CD14-positive monocyte (primary cell): Measurements from ENCODE around the gene BRAF. TPM values are rescaled to one million over a fixed set of nuclear protein-coding genes. Genes with fewer than 3 reads are reported as not detected.

Experiments used
- DNase-seq, 3 donors: peaks; one replicate each; pipeline ENCODE4 v3.0.0-alpha.2; 2011 to 2022
- H2AFZ ChIP-seq: 2 replicates; pipeline ENCODE4 v1.6.0; 2012; ENCODE audit warnings: mild to moderate bottlenecking, low read depth, low read length, inconsistent platforms; ENCODE audit not compliant: insufficient read depth, poor library complexity, severe bottlenecking
- H3K27ac ChIP-seq, 2 donors: 1 replicate in 1 of 2; 2 replicates in 1 of 2; pipeline ENCODE4 v1.5.1; 2012 to 2013; ENCODE audit warnings: low read length in 2 of 2, control low read depth in 1 of 2, inconsistent platforms in 1 of 2, low read depth in 1 of 2, mild to moderate bottlenecking in 1 of 2
- H3K27me3 ChIP-seq, 2 donors: one replicate each; pipeline versions ENCODE4 v1.6.0 to v1.6.1; 2011 to 2013; ENCODE audit warnings: low read length in 2 of 2; ENCODE audit not compliant: control insufficient read depth in 2 of 2, insufficient read depth in 2 of 2
- H3K36me3 ChIP-seq, 2 donors: replicated peaks in 1 of 2; 1 replicate in 1 of 2; 2 replicates in 1 of 2; pipeline versions ENCODE4 v1.5.1 to v1.6.1; 2012 to 2013; ENCODE audit warnings: low read length in 2 of 2, control low read depth in 1 of 2, inconsistent platforms in 1 of 2, mild to moderate bottlenecking in 1 of 2; ENCODE audit not compliant: insufficient read depth in 2 of 2, control insufficient read depth in 1 of 2
- H3K4me1 ChIP-seq, 2 donors: 1 replicate in 1 of 2; 2 replicates in 1 of 2; pipeline versions ENCODE4 v1.5.1 to v1.6.1; 2012 to 2013; ENCODE audit warnings: low read length in 2 of 2, control low read depth in 1 of 2, inconsistent platforms in 1 of 2, mild to moderate bottlenecking in 1 of 2, moderate library complexity in 1 of 2; ENCODE audit not compliant: insufficient read depth in 2 of 2, control insufficient read depth in 1 of 2
- H3K4me2 ChIP-seq: replicated peaks from 2 replicates; pipeline ENCODE3; 2012; ENCODE audit warnings: low read length, moderate library complexity, mild to moderate bottlenecking; ENCODE audit not compliant: poor library complexity, severe bottlenecking; ENCODE audit errors: extremely low read depth
- H3K4me3 ChIP-seq, 3 experiments: fragments of 200-600 bp in 1 of 3; sonication (generic) in 1 of 3; replicated peaks in 1 of 3; 1 replicate in 2 of 3; 2 replicates in 1 of 3; pipeline ENCODE4 v1.5.1; 2011 to 2013; ENCODE audit warnings: low read length in 3 of 3, mild to moderate bottlenecking in 3 of 3, control low read depth in 2 of 3, low read depth in 2 of 3, inconsistent platforms in 1 of 3, moderate library complexity in 1 of 3
- H3K79me2 ChIP-seq: 2 replicates; pipeline ENCODE4 v1.6.0; 2012; ENCODE audit warnings: mild to moderate bottlenecking, control low read depth, inconsistent platforms, low read length, moderate library complexity; ENCODE audit not compliant: insufficient read depth
- H3K9ac ChIP-seq: 2 replicates; pipeline ENCODE4 v1.6.0; 2017; ENCODE audit warnings: low read length, mild to moderate bottlenecking; ENCODE audit not compliant: insufficient read depth, poor library complexity, severe bottlenecking
- H3K9me3 ChIP-seq, 2 donors: replicated peaks in 1 of 2; 1 replicate in 1 of 2; 2 replicates in 1 of 2; pipeline versions ENCODE4 v1.5.1 to v1.6.1; 2012 to 2013; ENCODE audit warnings: low read length in 2 of 2, control low read depth in 1 of 2; ENCODE audit not compliant: control insufficient read depth in 1 of 2, insufficient read depth in 1 of 2
- H4K20me1 ChIP-seq: 2 replicates; pipeline ENCODE4 v1.6.0; 2012; ENCODE audit warnings: mild to moderate bottlenecking, low read length, control low read depth, moderate library complexity; ENCODE audit not compliant: insufficient read depth
- H3K27ac Mint-ChIP-seq, 7 donors: one replicate each; pipeline ENCODE4 v1.8.0; 2020; ENCODE audit warnings: mild to moderate bottlenecking in 7 of 7, mixed read lengths in 7 of 7, moderate library complexity in 6 of 7, inconsistent platforms in 2 of 7
- H3K27me3 Mint-ChIP-seq, 3 donors: one replicate each; pipeline ENCODE4 v1.8.0; 2021 to 2022; ENCODE audit warnings: low read depth in 3 of 3, mild to moderate bottlenecking in 3 of 3, mixed read lengths in 3 of 3, moderate library complexity in 3 of 3, inconsistent platforms in 1 of 3
- H3K36me3 Mint-ChIP-seq, 2 donors: one replicate each; pipeline ENCODE4 v1.8.0; 2020; ENCODE audit warnings: mixed read lengths in 2 of 2, inconsistent platforms in 1 of 2, mild to moderate bottlenecking in 1 of 2
- H3K4me1 Mint-ChIP-seq: one replicate; pipeline ENCODE4 v1.8.0; 2020; ENCODE audit warnings: mild to moderate bottlenecking, mixed read lengths
- H3K4me3 Mint-ChIP-seq, 2 donors: one replicate each; pipeline ENCODE4 v1.8.0; 2020; ENCODE audit warnings: mild to moderate bottlenecking in 2 of 2, mixed read lengths in 2 of 2, moderate library complexity in 1 of 2
- H3K9me3 Mint-ChIP-seq, 7 donors: one replicate each; pipeline ENCODE4 v1.8.0; 2020 to 2022; ENCODE audit warnings: mixed read lengths in 7 of 7, mild to moderate bottlenecking in 6 of 7, moderate library complexity in 6 of 7, inconsistent platforms in 2 of 7
- WGBS: methylation state at CpG from one replicate; pipeline ENCODE4 v1.1.5; 2013; ENCODE audit warnings: missing lambda C conversion rate; ENCODE audit not compliant: insufficient coverage; 5-methylcytosine and 5-hydroxymethylcytosine counted together
- intact Hi-C, 2 donors: fragments of 100-400 bp; cut with micrococcal nuclease; formaldehyde crosslinking; loops; one replicate each; pipeline versions ENCODE4 v1.15.0 to v1.15.1; 2023
- polyA minus RNA-seq: library from RNA; depleted of rRNA, polyadenylated mRNA; stranded (reverse); fragments of >200 nt; gene quantifications from 2 replicates; pipeline ENCODE4 v1.2.3, GENCODE V29; 2012
- polyA plus RNA-seq, 3 donors: library from polyadenylated mRNA; depleted of rRNA in 1 of 3; unstranded in 2 of 3; stranded (reverse) in 1 of 3; fragments of 300-500 nt in 2 of 3; fragments of >200 nt in 1 of 3; fragmentation: Illumina TruSeq in 2 of 3; gene quantifications; 1 replicate in 2 of 3; 2 replicates in 1 of 3; pipeline ENCODE4 v1.2.3, GENCODE V29; 2012 to 2021
- total RNA-seq, 12 experiments: library from RNA in 1 of 12; stranded (reverse) in 1 of 12; fragments of 120-200 nt in 1 of 12; gene quantifications; one replicate each; pipeline ENCODE4 v1.2.4 and lab custom pipeline; 2013 to 2026; ENCODE audit warnings: mixed read lengths in 6 of 12, inconsistent platforms in 1 of 12
- TF ChIP-seq, protein P1 (sequence below): fragments of 200-600 bp; IDR thresholded peaks from one replicate; pipeline ENCODE4 v1.8.0; 2022; ENCODE audit warnings: antibody characterized with exemption, mild to moderate bottlenecking

Gene BRAF
- 23.0 TPM for total RNA-seq (2013)
- polyA plus RNA-seq (10 to 100 TPM in 1 of 3 donors, 1 to 10 TPM in 2; 3.8 to 10.0 (median 5.6) TPM), polyA minus RNA-seq (17.3 and 26.3 TPM in 2 replicates), total RNA-seq (lab: John Stamatoyannopoulos, UW) (114 to 276 (median 172) reads per million in 11 experiments)

DNA sequence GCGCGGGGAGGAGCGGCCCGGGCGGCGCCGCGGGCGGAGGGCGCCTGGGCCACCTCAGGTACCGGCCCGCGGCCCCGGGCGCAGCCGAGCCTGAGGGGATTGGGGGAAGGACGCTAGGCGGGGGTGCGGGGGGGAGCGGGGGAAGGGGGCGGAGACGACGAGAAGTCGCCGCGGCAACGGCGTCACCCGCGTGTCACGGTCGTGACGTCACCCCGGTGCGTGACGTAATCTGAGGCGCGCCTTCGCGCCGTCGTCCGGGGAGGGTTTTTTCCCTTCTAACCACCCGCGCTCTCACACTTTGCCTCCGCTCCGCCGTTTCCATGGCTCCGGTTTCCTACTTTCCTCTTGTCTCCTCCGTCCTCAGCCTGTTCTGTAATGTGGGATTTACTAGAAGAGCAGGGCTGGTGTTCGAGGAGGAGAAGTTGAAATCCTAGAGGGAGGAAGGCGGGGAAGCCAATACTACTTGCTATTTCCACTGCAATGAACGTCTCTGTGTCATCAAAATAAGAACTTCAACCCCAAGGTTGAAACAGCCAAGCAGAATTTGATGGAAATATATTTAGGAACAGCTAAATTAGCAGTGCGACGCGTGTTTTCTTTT lies at the start of gene BRAF:
Gene BRAF, minus strand, starts transcription at position 109 of the 601 bp plus-strand sequence. CDS start 226 bp downstream, outside the sequence.
- Histone ChIP-seq H3K79me2 (peaks cover 52% of the 10 kb centered on the region), H3K27me3 (no peaks in the 10 kb centered on the region), H3K9ac (peak within 1 kb of the TSS; percentile 99), H3K4me3 (peak within 1 kb of the TSS; percentile 86 to 95 (median 92)), H3K4me1 (peaks cover 13 to 21% of the 10 kb centered on the region in 2 donors), H3K9me3 (peaks cover 0 to 3% of the 10 kb centered on the region in 2 donors), H4K20me1 (peaks cover 11% of the 10 kb centered on the region), H3K36me3 (no peaks in the 10 kb centered on the region), H3K27ac (peak within 1 kb of the TSS; percentile 76 to 99), H2AFZ (peak within 1 kb of the TSS; percentile 88), H3K4me2 (peak within 1 kb of the TSS; percentile 85)
- DNase-seq, result peak; percentile 87 to 96 (median 95)
- Mint-ChIP-seq H3K4me3 (peak within 1 kb of the TSS; percentile 91 to 97), H3K27ac (peak within 1 kb of the TSS in 6 of 7 donors; percentile 97 to 100 (median 99)), H3K36me3 (no peaks in the 10 kb centered on the region), H3K4me1 (peaks cover 4% of the 10 kb centered on the region), H3K9me3 (peaks cover 0 to 5% (median 3%) of the 10 kb centered on the region in 7 donors), H3K27me3 (peaks cover 0 to 10% (median 1%) of the 10 kb centered on the region in 3 donors)
- intact Hi-C loops, result loop anchor here (5.0 to 10.0 kb wide), 5 partner anchors 87 to 1590 kb away; partner anchors contain the start of genes MKRN1 (in 2 of the 2), MRPS33 (in 2 of the 2), NDUFB2 (in 1 of the 2) and PARP12 (in 1 of the 2)
- 0% methylated on average over 19 of the region's 56 CpGs for WGBS
- TF ChIP-seq, protein P1, sequence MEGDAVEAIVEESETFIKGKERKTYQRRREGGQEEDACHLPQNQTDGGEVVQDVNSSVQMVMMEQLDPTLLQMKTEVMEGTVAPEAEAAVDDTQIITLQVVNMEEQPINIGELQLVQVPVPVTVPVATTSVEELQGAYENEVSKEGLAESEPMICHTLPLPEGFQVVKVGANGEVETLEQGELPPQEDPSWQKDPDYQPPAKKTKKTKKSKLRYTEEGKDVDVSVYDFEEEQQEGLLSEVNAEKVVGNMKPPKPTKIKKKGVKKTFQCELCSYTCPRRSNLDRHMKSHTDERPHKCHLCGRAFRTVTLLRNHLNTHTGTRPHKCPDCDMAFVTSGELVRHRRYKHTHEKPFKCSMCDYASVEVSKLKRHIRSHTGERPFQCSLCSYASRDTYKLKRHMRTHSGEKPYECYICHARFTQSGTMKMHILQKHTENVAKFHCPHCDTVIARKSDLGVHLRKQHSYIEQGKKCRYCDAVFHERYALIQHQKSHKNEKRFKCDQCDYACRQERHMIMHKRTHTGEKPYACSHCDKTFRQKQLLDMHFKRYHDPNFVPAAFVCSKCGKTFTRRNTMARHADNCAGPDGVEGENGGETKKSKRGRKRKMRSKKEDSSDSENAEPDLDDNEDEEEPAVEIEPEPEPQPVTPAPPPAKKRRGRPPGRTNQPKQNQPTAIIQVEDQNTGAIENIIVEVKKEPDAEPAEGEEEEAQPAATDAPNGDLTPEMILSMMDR, result no peak

GRCh38 chr7:140972876-140973829 lies 48.4 kb upstream of the BRAF start:
- intact Hi-C loops, result no loop called here
- Histone ChIP-seq H3K4me3 (no peak overlapping the region), H3K9me3 (no peaks in the 10 kb centered on the region), H2AFZ (no peak overlapping the region), H3K27me3 (no peaks in the 10 kb centered on the region), H3K36me3 (no peaks in the 10 kb centered on the region), H4K20me1 (no peaks in the 10 kb centered on the region), H3K4me2 (no peak overlapping the region), H3K9ac (no peak overlapping the region), H3K27ac (no peak overlapping the region), H3K4me1 (no peaks in the 10 kb centered on the region), H3K79me2 (no peaks in the 10 kb centered on the region)
- peaks cover 0 to 2% (median 0%) of the 10 kb centered on the region in 3 donors for H3K27me3 Mint-ChIP-seq
- no peak overlapping the region for H3K4me3 Mint-ChIP-seq
- DNase-seq, result no peak
- H3K4me1 Mint-ChIP-seq, result peaks cover 16% of the 10 kb centered on the region
- no peaks in the 10 kb centered on the region for H3K36me3 Mint-ChIP-seq
- WGBS, result 87% methylated on average over 6 of the region's 9 CpGs
- TF ChIP-seq, protein P1, result no peak
- peaks cover 0 to 2% (median 0%) of the 10 kb centered on the region in 7 donors for H3K9me3 Mint-ChIP-seq
- peak overlapping the region in 1 of 7 donors; percentile 15 for H3K27ac Mint-ChIP-seq
